ENCODE results near the gene UCK2. TPM values are rescaled to one million over a fixed set of nuclear protein-coding genes. Genes with fewer than 3 reads are reported as not detected.

The UCK2 gene
- total and polyA plus RNA-seq, 5 donors from 2014 or later = 5.5 to 12.8 (median 9.9) TPM

Other genes starting within 250 kb of the UCK2 start
- gene MGST3, start 196.4 kb upstream of the UCK2 start, total RNA-seq = 37.1 TPM
- 100 to 1,000 TPM; 133 to 190 (median 149) TPM for gene MGST3, start 196.4 kb upstream of the UCK2 start, polyA plus RNA-seq
- gene ALDH9A1, start 129.1 kb upstream of the UCK2 start, total RNA-seq = 32.1 TPM
- 100 to 1,000 TPM in 3 of 4 donors, 10 to 100 TPM in 1; 97.0 to 124 (median 117) TPM for gene ALDH9A1, start 129.1 kb upstream of the UCK2 start, polyA plus RNA-seq
- 42.7 TPM for gene TMCO1, start 58.7 kb upstream of the UCK2 start, total RNA-seq
- 100 to 1,000 TPM; 148 to 189 (median 164) TPM for gene TMCO1, start 58.7 kb upstream of the UCK2 start, polyA plus RNA-seq

Data from CD4-positive, CD25-positive, alpha-beta regulatory T cell (primary cell).